Activated T-helper 1 cell treated with Interleukin-2 at 50 U/mL for 16 hours (primary cell): ENCODE data around the gene ANO3.
"Not testable (repeated sequence)": the region's sequence is repeated elsewhere in the genome, so short reads cannot be mapped to it uniquely, and the experiment has no call there.

Experiments
- DNase-seq: peaks from one replicate; pipeline ENCODE4 v3.0.0-alpha.2; 2020; ENCODE audit warnings: low read depth

ANO3 gene

DNA sequence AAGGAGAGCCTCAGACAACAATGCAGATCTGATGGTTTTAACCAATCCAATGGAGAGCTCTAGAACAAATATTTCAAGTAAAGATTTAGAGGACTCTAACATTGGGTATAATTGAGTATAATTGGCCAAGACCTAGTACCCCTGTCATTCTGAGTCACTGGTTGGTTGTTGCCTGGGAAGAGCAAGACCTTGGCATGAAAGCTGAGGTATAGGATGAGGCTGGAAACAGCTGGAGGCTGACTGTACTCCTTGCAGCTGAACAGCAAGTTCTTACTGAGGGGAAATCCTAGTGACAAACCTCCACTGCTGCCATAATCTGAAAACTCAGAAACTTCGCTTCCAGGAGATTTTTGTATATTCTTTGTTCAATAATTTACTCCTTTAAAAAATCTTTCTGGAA, 294.4 kb downstream of the ANO3 start:
- no peak for DNase-seq

DNA sequence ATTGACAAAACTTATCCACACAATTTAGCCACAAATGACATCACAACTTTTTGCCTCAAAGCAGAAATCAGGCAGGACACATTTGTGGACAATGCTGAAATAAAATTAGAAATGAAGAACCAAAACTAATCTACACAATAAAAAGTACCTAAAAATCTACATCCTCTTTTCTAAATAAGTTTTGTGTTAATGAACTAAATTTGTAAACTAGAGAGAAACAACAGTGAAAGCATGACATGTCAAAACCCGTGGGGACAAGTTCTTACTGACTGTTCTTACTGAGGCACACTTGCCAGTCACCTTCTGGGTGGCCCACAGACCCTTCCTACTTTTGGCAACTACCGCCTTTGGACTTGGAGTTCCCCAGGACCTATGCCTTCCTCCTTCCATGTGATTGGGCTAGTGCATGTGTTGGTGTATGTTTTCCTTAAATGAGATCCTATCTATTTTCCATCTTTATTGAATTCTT, 300.8 kb downstream of the ANO3 start:
- no peak for DNase-seq

- DNase-seq = not testable (repeated sequence)
Observed at GRCh38 chr11:26643314-26643713, 311.4 kb downstream of the ANO3 start.

DNA sequence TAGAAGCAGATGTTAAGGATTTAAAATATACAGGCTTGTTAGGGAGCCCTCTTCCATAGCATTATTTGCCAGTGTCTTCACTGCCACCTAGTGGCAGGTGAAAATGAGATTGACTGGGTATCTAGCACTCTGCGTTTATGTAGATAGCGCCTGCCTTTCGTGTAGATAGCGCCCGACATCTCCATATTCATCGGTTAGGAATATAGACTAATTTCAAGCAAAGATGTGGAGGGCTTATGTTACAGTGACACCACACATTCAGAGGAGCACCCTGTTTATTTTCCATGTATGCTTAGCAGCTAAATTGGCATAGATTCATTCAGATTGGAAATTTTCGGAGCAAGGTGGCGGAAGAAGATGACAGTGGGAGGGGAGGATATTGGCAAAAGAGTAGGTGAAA, 318.0 kb downstream of the ANO3 start:
- DNase-seq = no peak

- no peak for DNase-seq
Observed at GRCh38 chr11:26651916-26652315, 320.0 kb downstream of the ANO3 start.

- DNase-seq = no peak
Observed at GRCh38 chr11:26655287-26655686, 323.4 kb downstream of the ANO3 start.

- no peak for DNase-seq
Observed at GRCh38 chr11:26662916-26663315, 331.0 kb downstream of the ANO3 start.

DNA sequence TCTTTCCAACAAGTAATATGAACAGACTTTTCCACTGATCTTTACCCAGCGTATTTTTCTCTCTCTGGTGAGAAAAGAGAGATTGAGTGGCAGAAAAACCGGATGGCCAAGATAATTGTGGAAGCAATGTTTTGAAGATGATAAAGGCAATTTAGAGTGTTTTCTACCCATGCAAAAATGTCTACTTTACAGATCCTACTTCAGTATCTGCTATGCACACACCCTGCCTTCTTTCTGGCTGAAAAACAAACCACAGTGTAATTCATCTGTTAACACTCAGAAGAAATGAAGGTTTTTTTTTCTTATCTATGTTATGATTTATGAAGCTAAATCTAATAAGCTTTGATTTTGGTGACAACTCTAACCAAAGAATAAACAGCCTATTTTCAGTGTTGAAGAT, 333.1 kb downstream of the ANO3 start:
- no peak for DNase-seq

DNA sequence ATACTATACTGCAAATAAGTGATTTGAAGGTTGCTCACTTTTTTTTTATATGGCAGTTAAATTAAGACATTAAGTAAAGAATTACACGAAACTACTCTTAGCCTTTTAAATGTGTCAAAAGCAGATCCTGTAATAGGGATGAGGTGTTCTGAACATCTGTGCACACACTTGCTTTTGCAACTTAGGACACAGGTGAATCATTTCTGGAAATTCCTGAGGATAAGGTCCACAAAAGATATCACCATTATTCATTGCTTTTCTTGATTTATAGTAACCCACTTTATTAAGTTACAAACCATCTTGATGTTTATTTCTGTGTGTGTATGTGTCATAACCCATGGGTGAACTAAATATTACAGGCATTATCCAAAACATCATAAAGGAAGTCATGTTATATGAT, 334.0 kb downstream of the ANO3 start:
- no peak for DNase-seq

GRCh38 chr11:26675233-26675928, 343.5 kb downstream of the ANO3 start:
- no peak for DNase-seq

DNA sequence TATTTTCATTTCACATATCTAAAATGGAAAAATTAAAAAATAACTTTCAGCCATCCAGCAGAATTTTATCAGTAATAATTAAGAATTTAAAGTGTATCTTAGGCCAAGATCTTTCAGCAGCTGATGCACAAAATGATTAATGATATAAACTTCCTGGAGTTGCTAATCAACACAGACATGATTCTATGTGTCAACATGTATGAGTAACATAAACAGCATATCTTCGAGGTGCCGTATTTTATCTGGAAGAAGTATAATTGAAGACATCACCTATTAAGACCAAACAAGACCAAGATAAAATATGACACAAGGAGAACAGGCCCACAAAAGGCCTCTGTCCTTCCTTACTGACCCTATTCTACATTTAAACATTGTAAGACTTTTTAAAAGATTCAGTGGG, 344.7 kb downstream of the ANO3 start:
- no peak for DNase-seq

DNA sequence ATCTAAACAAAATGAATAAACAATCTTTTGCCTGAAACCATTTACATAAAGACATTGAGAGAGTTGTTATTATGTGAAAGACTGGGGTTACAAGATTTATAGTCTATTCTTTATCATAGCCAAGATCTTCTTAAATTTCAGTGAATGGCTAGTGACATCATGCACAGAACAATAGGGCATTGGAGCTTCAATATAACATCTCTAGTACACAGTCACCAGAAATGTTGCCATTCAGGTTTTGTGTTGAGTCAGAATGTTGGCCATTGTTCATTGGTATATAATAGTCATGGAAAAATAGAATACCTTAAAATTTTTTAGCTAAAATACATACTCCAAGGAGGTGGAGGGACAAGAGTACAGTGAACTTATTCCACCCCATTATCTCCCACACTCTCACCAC, 345.6 kb downstream of the ANO3 start:
- no peak for DNase-seq

GRCh38 chr11:26687351-26687750, 355.4 kb downstream of the ANO3 start:
- no peak for DNase-seq

DNA sequence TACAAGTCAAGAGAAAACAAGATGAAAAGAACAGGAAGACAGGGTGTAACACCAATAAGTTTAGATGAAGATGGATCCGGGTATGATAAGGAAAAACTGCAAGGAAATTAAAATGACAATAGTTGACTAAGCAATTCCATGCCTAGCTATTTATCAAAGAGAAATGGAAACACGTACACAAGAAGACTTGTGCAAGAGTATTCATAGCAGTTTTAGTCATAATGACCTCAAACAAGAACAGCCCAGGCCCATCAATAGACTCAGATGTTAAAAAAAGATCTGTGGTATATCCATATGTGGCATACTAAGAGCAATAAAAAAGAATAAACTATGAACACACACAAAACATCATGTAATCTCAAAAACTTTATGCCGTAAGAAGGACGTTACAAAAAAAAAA, 356.8 kb downstream of the ANO3 start:
- DNase-seq = no peak

- no peak for DNase-seq
Observed at GRCh38 chr11:26696330-26696729, 364.4 kb downstream of the ANO3 start.

GRCh38 chr11:26698224-26698623, 366.3 kb downstream of the ANO3 start:
- DNase-seq = no peak

DNA sequence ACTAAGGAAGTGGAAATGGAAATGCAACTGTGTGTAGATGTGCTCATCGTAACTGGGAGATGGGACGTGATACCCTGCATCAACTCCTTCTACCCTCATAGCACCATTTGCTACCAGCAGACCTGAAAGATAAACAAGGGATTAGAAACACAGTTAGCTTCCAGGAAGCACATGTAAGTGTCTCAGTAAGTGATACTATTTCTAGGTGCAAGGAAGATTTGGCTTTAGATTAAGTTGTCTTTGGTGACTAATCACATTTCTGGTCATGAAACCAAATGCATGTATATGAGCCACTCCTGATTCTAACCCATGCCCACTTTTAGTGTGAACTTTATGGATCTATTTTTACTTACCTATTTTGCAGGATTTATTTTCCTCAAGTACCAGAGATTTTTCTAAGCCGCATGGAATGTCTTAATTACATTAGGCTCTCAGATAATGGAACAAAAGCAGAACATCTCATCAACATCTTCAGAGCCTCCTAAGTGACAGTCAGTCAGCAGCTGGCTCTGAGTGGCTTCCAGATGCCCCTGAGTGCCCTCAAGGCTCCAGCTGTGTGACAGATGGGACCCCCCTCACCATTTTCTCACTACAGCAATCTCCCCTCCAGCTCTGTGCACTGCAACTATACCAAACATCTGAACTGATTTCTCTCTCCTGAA, 368.8 kb downstream of the ANO3 start:
- DNase-seq = no peak

DNA sequence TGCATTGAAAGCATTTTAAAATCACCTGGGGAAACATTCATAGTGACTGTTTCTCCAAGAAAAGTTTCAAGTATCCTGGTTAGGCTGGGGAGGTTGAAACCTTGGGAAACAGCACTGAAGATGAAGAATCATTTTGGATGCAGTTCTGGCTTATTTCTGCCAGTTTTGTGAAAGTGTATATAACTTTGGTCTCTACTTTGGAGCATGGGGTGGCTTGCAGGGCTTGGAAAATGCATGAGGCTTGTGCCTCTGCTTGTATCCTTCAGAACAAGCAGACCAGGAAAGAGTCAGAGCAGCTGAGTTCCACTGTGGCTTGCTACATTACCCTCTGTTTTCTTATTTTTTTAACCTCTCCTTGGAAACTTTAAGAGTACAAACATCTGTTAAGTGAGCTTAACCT, 370.5 kb downstream of the ANO3 start:
- DNase-seq = no peak

- DNase-seq = no peak
Observed at GRCh38 chr11:26703411-26704191, 371.7 kb downstream of the ANO3 start.

- DNase-seq = no peak
Observed at GRCh38 chr11:26704249-26704648, 372.3 kb downstream of the ANO3 start.

DNA sequence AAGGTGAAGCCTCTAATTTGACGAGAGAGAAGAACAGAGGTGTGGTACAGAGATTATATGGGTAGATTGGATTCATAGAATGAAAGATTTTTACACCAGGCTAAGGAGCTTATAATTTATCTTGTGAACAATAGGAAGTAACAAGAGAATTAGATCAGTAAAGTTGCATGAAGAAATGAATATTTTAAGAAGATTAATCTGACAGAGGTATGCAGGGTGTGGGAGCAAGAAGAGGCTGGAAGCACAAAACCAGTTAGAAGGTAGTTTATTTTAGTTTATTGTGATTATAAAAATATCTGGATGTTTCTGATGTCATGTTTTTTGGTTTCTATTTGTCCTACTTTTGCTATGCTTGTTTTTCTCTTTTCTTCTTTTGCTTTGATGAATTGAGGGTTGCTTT, 374.3 kb downstream of the ANO3 start:
- DNase-seq = no peak

GRCh38 chr11:26708736-26709456, 377.0 kb downstream of the ANO3 start:
- no peak for DNase-seq
